ENCODE data around the gene DYDC2. TPM values are rescaled to one million over a fixed set of nuclear protein-coding genes. Genes with fewer than 3 reads are reported as not detected.

Gene DYDC2
- total and polyA plus RNA-seq, 2 of the 4 experiments (the other 2 are of a cell fraction): not detected

- no peak overlapping the region for H3K4ac ChIP-seq (ENCODE audit: low read depth, low read length)
- no peaks in the 10 kb centered on the region for H3K27me3 ChIP-seq (ENCODE audit: control insufficient read depth, insufficient read depth, low read length)
- DNase-seq (no peak), ATAC-seq (ENCODE audit: low read depth) (no peak)
- no peak overlapping the region for H2AK9ac ChIP-seq (replicated peaks; ENCODE audit: low read depth, low read length, poor library complexity)
- no peak for TF ChIP-seq NFE2L2 (IDR thresholded peaks at IDR 0.05; ENCODE audit: low read depth, low read length)
- no CpG with 5 or more reads among the region's 5 CpGs for WGBS, 2 experiments (ENCODE audit: extremely low coverage in 2 of 2, insufficient read length in 1 of 2)
- CTCF ChIA-PET: no interaction called here
- H2BK20ac ChIP-seq (ENCODE audit: low read depth, low read length): no peak overlapping the region
- H2BK15ac ChIP-seq (ENCODE audit: low read depth, low read length): no peak overlapping the region
- no peak overlapping the region for H3K18ac ChIP-seq (ENCODE audit: low read depth, low read length)
- H4K20me1 ChIP-seq (ENCODE audit: insufficient read depth, low read length): no peaks in the 10 kb centered on the region
- no peak overlapping the region for H3K23ac ChIP-seq (ENCODE audit: low read depth, low read length)
- no TSS peak for BruUV-seq (replicated peaks)
- intact Hi-C loops (cut with micrococcal nuclease): no loop called here
- no peak overlapping the region for H2BK120ac ChIP-seq (ENCODE audit: low read depth, low read length)
- no peaks in the 10 kb centered on the region for H3K9me3 ChIP-seq (ENCODE audit: control insufficient read depth, insufficient read depth, low read length)
- no peaks in the 10 kb centered on the region for H3K79me1 ChIP-seq (ENCODE audit: low read depth in 1 of 2, low read length in 2 of 2)
- no peaks in the 10 kb centered on the region for H3K36me3 ChIP-seq (ENCODE audit: control insufficient read depth, insufficient read depth, low read length)
- in situ Hi-C loops (cut with MboI; ENCODE audit: low sequenced_read_pairs): no loop called here
- H4K5ac ChIP-seq (ENCODE audit: low read depth, low read length): no peak overlapping the region
- no peak overlapping the region for H2AK5ac ChIP-seq (ENCODE audit: low read depth, low read length)
- H4K91ac ChIP-seq (ENCODE audit: insufficient read depth, low read depth, low read length): no peak overlapping the region
- H3K4me1 ChIP-seq (ENCODE audit: control insufficient read depth, insufficient read depth, low read length): no peaks in the 10 kb centered on the region
- no peak overlapping the region for H2BK5ac ChIP-seq (ENCODE audit: low read depth, low read length, poor library complexity, severe bottlenecking)
- no peak overlapping the region for H4K8ac ChIP-seq (ENCODE audit: low read depth in 2 of 2, low read length in 2 of 2)
- H3K14ac ChIP-seq (replicated peaks; ENCODE audit: low read depth, low read length): no peak overlapping the region
- dilution Hi-C loops (cut with HindIII; ENCODE audit: low sequenced_read_pairs, unreplicated experiment): no loop called here
- H3K9me1 ChIP-seq (ENCODE audit: insufficient read depth, low read length): no peaks in the 10 kb centered on the region
- H3K27ac ChIP-seq (ENCODE audit: insufficient read depth, low read length): no peak overlapping the region
- H3K9ac ChIP-seq (ENCODE audit: low read depth, low read length): no peak overlapping the region
- H3K4me3 ChIP-seq (ENCODE audit: insufficient read depth, low read depth, low read length): no peak overlapping the region
- no peak overlapping the region for H3K4me2 ChIP-seq (ENCODE audit: low read depth, low read length)
- H3K56ac ChIP-seq (ENCODE audit: extremely low read depth, insufficient read depth, low read length): no peak overlapping the region
- POLR2A ChIA-PET (ENCODE audit: unreplicated experiment): no interaction called here
- no peak overlapping the region for H2AFZ ChIP-seq (replicated peaks; ENCODE audit: low read length, poor library complexity)
These were observed 35.4 kb upstream of the DYDC2 start for GRCh38 chr10:80321183-80321582.
